RWPE2 (cell line): Measurements from ENCODE around the gene GTF3C1.

Source experiments
- ATAC-seq: fragments of 200-7000 bp; cut with Tn5 transposase; 3 replicates; pipeline ENCODE4 v1.9.1; 2021; ENCODE audit warnings: low read depth
- DNase-seq: peaks from one replicate; pipeline ENCODE4 v3.0.0-alpha.2; 2020; ENCODE audit warnings: low spot score
- H3K27ac ChIP-seq: fragments of 450-650 bp; 2 replicates; pipeline ENCODE4 v1.5.1; 2017; ENCODE audit warnings: mild to moderate bottlenecking; ENCODE audit not compliant: poor library complexity, severe bottlenecking
- H3K27me3 ChIP-seq: fragments of 250-450 bp; sonication (Bioruptor Pico); 2 replicates; pipeline ENCODE4 v1.5.1; 2021; ENCODE audit warnings: mild to moderate bottlenecking, moderate library complexity; ENCODE audit not compliant: insufficient read depth, poor library complexity, severe bottlenecking
- H3K36me3 ChIP-seq: fragments of 250-450 bp; sonication (Bioruptor Pico); 2 replicates; pipeline ENCODE4 v1.5.1; 2020; ENCODE audit warnings: low read depth, mild to moderate bottlenecking, moderate library complexity
- H3K4me1 ChIP-seq: fragments of 250-450 bp; sonication (Bioruptor Pico); 2 replicates; pipeline ENCODE4 v1.5.1; 2021; ENCODE audit warnings: mild to moderate bottlenecking, moderate library complexity; ENCODE audit not compliant: insufficient read depth, poor library complexity, severe bottlenecking
- H3K4me3 ChIP-seq: fragments of 250-450 bp; sonication (Bioruptor Pico); 2 replicates; pipeline ENCODE4 v1.5.1; 2021; ENCODE audit warnings: mild to moderate bottlenecking, moderate library complexity; ENCODE audit not compliant: severe bottlenecking
- H3K9me3 ChIP-seq: fragments of 250-450 bp; sonication (Bioruptor Pico); 2 replicates; pipeline ENCODE4 v1.5.1; 2021; ENCODE audit warnings: mild to moderate bottlenecking, moderate library complexity; ENCODE audit not compliant: severe bottlenecking
- TF ChIP-seq, protein P1 (sequence below): fragments of 450-650 bp; IDR thresholded peaks from one replicate; pipeline ENCODE4 v1.5.1; 2017; ENCODE audit warnings: mild to moderate bottlenecking, moderate library complexity; ENCODE audit not compliant: poor library complexity, severe bottlenecking

GTF3C1 gene

DNA sequence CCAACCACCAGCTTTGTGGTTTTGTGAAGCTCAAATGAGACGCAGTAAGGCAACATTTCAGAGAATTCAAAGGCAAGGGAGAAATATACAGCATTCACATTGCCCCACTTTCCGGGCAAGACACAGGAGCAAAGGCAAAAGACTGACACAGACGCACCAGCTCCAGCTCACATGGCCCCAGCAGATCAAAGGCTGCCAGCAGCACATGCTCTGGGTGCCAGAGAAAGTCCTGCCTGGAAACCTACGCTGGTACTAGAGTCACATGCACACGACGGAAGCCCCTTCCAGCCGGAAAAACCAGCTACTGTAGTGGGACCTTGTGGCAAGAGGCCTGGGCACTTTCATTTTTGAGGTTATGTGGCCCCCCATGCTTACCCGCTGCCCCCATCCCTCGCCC lies 50.1 kb downstream of the GTF3C1 start:
- no peak for DNase-seq
- H3K9me3 ChIP-seq: no peaks in the 10 kb centered on the region
- no peak overlapping the region for H3K27ac ChIP-seq
- no peaks in the 10 kb centered on the region for H3K27me3 ChIP-seq
- ATAC-seq: no peak
- TF ChIP-seq, protein P1, sequence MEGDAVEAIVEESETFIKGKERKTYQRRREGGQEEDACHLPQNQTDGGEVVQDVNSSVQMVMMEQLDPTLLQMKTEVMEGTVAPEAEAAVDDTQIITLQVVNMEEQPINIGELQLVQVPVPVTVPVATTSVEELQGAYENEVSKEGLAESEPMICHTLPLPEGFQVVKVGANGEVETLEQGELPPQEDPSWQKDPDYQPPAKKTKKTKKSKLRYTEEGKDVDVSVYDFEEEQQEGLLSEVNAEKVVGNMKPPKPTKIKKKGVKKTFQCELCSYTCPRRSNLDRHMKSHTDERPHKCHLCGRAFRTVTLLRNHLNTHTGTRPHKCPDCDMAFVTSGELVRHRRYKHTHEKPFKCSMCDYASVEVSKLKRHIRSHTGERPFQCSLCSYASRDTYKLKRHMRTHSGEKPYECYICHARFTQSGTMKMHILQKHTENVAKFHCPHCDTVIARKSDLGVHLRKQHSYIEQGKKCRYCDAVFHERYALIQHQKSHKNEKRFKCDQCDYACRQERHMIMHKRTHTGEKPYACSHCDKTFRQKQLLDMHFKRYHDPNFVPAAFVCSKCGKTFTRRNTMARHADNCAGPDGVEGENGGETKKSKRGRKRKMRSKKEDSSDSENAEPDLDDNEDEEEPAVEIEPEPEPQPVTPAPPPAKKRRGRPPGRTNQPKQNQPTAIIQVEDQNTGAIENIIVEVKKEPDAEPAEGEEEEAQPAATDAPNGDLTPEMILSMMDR: no peak
- no peaks in the 10 kb centered on the region for H3K4me1 ChIP-seq
- no peak overlapping the region for H3K4me3 ChIP-seq
- peaks cover 85% of the 10 kb centered on the region for H3K36me3 ChIP-seq

DNA sequence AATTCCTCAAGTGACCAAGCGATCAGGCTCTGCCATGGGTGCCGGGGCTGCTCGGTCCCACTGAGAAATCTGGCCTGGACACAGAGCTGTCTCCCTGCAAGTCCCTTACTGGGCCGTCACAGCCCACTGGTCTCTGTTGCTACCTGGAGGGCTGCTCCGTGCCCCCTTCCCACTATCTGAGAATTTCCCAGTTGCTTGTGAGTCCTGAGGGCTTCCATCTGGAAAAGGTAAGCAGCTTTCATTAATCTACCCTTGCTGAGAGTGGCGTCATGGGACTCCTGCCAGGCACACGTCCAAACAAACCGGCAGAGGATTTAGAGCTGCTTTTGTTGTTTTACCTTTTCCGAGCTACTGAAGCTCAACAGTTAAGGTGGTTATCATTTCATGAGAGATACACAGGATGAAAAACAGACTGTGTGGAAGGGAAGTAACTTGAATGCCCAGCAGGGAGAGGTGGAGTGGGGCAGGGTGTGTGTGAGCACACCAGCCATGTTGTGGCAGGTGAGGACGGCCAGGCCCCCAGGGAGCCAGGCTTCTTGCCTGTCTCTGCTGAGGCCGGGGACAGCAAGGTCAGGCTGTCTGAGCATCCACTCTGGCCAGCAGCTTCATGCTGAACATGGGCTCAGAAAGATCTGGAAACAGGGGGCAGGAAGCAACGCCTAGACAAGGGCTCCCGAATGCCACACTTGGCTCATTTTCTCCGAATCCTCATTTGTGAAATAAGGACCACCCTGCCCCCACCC lies 50.6 kb downstream of the GTF3C1 start:
- H3K27me3 ChIP-seq: no peaks in the 10 kb centered on the region
- ATAC-seq (no peak), DNase-seq (no peak)
- H3K9me3 ChIP-seq: no peaks in the 10 kb centered on the region
- no peaks in the 10 kb centered on the region for H3K4me1 ChIP-seq
- no peak overlapping the region for H3K27ac ChIP-seq
- TF ChIP-seq, protein P1: no peak
- H3K4me3 ChIP-seq: no peak overlapping the region
- peaks cover 84% of the 10 kb centered on the region for H3K36me3 ChIP-seq

DNA sequence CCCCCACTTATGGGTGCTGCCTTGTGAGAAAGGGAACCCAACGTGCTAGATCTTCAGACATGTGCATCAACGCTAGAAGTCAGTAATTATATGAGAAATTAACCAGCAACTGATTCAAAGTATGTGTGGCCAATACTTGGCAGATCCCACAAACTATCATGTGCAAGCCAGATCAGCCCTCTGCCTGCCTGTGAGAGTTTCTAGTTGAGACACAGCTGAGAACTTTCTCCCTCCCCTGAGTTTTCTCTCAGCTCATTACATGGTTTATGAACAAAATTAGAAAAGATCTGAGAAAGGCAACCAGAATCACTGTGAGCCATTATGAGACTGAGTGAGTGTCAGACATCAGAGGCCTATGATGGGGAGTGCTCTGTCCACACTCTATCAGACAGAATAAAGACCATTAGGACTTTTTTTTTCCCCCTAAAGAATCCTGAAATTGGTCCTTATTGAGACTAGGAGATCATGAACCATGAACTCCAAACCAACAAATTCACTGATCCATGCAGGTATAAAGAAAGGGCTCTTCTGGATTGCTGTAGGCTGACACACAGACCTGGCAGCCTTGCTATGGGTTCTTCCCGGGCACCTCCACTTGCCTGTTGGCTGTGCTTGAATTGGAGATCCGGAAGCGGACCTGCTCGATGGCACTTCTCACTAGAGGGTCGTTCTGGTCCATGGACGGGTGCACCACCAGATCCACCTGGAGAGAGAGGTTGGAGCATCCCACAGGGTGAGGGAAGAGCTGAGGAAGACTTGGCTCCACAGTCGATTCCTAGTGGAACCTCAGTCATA lies 51.5 kb downstream of the GTF3C1 start:
- Histone ChIP-seq H3K9me3 (no peaks in the 10 kb centered on the region), H3K27me3 (no peaks in the 10 kb centered on the region), H3K36me3 (peaks cover 84% of the 10 kb centered on the region), H3K4me1 (no peaks in the 10 kb centered on the region), H3K4me3 (no peak overlapping the region), H3K27ac (no peak overlapping the region)
- TF ChIP-seq, protein P1: no peak
- DNase-seq: no peak
- no peak for ATAC-seq

DNA sequence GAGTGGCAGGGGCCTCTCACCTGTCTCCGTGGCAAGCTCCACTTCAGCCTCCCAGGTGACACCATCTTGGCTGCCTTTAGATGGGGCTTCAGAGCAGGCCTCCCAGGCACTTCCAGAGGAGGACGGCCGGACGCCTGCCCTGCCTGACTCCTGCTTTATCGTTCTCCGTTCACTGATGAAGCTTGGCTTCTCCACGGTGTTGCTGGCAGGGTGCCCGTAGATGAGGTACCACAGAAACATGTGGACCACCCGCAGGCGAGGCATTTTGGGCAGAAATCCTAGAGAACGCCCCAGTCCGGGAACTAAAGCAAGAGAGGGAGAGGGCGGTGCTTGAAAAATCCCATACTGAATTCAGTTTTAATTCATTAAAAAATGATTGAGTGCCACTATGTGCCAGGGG lies 54.5 kb downstream of the GTF3C1 start:
- H3K27ac ChIP-seq: no peak overlapping the region
- TF ChIP-seq, protein P1: no peak
- no peak for ATAC-seq

More for the DNA sequence above, 54.5 kb downstream of the GTF3C1 start:
- DNase-seq: no peak
- H3K4me3 ChIP-seq: no peak overlapping the region
- no peaks in the 10 kb centered on the region for H3K27me3 ChIP-seq
- no peaks in the 10 kb centered on the region for H3K9me3 ChIP-seq
- no peaks in the 10 kb centered on the region for H3K4me1 ChIP-seq
- peaks cover 82% of the 10 kb centered on the region for H3K36me3 ChIP-seq
